GM21390 (cell line): ENCODE measurements around the gene KLK1.

Source experiments
- ATAC-seq: cut with Tn5 transposase; IDR thresholded peaks from one replicate; pipeline ENCODE4 v1.9.1; 2021; ENCODE audit not compliant: unreplicated experiment

The KLK1 gene

DNA sequence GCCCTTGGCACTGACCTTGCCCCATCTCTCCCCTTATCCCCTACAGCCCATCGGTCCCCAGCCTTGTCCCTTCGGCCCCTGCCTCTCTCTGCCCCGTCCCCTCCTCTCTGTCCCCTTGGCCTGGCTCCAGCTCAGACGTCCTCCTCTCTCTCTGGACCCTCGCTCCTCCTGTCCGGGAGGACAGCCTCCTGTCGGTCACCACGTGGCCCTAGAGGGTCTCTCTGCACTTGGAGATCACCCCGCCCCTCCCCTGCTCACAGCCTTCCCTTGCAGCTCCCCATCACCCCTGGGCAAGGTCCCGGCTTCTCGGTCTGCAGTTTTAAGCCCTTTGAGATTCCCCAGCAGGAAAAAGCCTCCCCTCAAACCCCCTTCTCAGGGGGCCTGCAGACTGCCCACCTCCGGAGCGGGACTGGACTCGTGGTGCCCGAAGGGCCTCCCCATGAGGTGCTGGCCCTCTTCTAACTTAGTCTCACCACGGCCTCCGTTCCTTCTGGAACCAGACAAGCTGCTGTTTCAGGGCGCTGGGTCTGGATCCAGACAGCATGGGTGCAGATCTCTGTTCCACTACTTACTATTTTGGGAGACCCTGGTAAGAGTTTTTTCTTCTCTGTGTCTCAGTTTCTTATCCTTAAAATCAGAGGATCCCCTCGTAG is 13.1 kb upstream of the KLK1 start:
- no peak for ATAC-seq

DNA sequence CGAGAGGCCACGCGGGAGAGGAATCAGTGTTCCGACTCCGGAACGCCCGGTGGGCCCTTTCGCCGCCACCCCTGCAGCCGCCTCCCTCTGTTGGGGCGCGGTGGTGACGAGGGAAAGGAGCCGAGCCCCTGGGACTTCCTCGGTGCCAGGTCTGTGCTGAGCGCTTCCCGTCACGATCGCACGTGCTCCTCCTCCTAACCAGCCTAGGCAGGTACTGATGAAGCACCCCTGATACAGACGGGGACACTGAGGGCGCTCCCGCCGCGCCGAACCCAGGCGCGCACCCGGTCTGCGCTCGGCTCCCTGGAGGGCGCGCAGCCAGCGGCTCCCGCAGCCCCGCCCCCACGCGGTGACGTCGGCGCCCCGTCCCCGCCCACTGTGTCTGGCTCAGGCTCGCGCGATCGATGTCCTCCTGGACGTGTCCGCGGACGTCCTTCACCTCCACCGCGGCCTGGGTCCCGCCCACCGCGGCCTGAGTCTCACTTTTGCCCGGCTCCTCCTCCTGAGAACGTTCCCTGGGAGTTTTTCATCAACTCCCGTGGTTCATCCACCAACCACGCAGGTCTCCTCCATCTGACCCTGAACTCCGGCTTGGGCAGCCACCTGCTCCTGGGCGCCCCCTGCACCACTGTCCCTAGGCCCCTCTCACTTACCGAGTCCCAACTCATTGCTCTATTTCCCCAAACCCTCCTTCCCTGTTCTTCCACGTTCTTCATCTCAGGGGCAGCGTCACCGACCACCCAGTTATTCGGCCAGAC is 12.4 kb upstream of the KLK1 start:
- peak; percentile 84 for ATAC-seq

DNA sequence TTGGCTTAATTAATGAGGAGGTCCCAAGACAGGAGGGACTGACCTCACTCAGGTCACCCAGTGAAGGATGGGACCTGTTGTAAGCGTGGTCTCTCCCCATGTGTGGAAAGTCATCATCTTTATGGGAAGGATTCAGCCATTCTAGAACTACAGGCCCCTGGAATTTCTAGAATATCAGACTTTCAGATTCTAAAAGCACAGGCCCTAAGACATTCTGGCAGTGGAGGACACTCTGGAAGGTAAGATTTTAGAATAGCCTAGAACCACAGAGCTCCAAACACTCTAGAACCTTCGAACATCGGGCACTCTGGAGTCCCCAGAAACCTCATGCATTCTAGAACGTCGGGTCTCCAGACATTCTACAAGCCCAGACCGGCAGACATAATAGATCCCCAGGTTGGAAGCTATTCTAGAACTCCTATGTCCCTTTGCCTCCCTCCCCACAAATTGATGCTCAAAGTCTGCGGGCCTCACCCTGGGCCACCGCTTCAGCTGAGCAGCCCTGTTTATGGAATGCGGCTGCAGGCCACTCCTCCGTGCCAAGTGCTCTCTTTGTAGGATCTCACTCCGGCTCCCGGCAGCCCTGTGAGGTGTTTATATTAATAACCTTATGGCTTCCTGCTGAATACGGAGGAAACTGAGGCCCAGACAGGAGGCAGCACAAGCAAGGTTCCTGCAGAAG is 11.7 kb upstream of the KLK1 start:
- ATAC-seq: no peak

DNA sequence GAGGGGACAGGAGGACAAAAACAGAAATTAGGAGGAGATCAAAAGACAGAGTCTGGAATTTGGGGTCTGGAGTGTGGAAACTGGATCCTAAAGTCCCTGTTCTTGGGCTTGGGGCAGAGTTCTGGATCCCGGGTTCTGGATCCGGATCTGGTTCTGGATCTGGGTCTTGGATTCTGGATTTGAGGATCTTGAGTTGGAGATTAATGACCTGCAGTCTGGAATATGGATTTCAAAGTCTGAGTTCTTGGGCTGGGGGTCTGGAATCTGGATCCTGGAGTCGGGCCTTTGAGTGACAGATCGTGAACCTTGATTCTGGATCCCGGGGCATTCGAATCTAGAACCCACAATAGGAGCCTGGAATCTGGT is 10.2 kb upstream of the KLK1 start:
- ATAC-seq: no peak

DNA sequence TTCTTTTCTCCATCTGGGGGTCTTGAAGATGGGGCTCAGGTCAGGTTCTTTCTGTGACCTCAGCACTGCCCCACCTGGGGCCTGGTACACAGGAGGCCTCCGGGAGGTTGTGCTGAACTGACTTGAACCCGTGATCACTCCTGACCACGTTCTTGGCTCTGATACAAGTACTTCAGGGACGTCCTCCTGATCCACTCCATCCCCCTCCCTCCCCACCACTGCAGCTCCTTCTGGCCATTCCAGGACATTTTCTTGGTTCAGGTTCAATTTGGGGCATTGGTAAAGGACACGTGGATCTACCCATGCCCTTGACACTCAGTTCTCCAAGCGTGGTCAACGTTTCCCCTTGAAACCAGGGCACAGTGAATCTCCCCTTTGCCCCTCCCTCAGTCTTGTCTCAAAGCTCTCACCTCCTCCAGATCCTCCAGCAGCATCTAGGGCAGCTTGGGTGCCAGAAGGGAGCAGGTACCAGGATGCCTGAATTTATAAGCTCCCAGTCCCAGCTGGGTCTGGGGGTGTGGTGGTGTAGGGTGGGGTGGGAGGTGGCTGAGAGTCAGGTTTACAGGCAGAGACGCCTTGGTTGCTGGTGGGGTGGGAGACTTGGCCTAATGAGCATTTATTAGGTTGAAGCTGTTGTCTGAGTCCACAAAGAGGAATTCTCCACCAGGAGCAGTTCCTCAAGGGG is 9.7 kb upstream of the KLK1 start, which contains the start of gene KLK15:
Gene KLK15, minus strand, starts transcription at position 458 of the 685 bp plus-strand sequence. CDS start 2,082 bp downstream, outside the sequence.
- ATAC-seq: no peak

DNA sequence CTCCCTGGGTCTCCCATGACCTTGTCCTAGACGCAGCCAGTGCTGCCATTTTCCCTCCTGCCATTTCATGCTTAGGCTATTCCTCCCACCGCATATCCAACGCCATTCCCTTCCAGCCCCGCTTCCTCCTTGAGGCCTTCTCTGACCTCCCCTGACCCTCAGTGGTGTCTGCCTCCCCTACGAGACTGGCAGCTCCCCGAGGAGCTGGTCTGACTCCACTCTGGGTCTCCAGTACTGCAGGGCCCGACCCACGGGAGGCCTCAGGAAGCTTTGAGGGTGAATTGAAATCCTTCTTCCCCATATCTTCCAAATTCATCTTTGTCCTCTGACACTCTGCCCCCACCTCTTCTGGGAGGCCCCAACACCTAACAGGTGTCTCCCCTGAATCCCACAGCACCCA is 9.1 kb upstream of the KLK1 start:
- ATAC-seq: no peak

DNA sequence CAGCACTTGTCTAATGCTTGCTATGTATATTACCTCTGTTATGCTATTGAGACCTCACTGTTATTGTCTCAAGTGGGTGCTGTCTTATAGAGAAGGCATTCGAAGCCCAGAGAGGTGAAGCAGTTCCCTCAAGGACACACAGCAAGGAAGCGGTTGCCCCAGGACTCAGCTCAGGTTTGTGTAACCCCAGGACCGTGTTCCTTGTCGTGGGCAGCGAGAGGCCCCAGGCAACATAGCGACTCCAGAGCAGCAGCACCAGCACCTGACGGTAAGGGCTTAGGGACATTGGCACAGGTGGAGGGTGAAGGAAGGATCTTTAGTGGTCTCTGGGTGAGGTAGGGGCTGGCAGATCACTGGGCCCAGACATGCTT is 7.4 kb upstream of the KLK1 start:
- ATAC-seq: no peak

DNA sequence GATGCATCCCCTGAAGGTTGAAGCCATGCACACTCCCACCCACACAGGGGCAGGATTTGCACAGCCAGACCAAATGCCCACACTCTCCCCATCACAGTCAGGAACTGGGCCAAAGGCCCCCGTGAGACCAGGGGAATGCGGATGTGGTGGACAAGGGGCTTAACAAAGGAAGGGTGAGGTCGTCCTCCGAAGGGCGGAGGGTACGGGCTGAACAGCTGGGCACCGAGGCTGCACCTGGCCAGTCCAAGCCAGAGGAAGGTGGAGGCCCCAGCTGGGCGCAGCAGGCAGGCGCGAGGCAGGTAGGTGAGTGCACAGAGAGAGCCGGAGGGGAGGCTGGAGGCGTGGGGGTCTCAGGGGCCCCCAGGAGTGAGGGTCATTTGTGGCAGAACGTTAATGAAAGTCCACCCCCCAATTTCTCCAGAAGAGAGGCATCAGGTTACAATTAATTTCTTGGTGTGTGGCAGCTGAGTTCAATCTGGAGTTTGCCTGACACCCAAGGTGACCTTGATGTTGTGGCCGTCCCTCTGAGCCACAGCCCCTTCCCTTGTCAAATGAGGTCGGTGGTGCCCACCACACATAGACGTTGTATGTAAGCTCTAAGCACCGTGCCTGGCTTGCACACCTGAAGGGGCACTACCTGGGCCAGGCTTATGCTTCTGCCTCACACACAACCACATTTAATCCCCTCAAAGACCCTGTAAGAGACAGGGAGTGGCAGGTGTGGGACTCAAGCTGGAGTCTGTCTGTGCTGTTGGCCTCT is 6.9 kb upstream of the KLK1 start:
- ATAC-seq: no peak

DNA sequence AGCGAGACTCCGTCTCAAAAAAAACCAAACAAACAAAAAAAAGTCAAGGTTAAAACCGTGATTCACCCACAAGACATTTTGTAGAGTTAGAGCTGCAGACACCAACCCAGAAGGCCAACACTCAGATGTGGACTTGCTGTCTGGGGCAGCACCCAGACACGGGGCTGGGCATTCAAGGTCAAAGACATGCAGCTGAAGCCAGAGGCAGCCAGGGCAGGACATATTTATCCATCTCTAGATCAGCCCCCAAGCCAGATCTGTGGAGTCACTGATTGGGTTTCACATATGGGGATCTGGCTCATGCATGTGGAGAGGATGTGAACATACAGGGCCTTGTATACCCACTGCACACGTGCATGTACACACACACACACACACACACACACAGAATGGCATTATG is 6.2 kb upstream of the KLK1 start:
- no peak for ATAC-seq

DNA sequence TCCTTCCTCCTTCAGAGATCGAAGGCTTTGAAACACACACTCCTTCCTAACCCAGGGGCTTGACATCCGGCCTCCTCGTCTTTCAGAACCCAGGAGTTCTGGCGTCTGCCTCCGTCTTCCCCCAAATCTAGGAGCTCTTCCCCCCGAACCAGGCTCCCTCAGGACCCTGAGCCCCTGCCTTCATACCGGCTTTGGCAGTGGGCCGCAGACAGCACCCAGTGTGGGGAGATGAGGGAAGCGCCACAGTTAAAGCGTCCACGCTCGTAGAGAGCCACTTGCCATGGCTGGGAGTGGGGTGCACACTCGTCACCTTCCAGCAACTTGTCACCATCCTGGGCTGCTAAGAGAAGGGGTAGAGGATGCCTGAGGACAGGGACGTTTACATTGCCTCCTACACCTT is 3.9 kb upstream of the KLK1 start:
- no peak for ATAC-seq

DNA sequence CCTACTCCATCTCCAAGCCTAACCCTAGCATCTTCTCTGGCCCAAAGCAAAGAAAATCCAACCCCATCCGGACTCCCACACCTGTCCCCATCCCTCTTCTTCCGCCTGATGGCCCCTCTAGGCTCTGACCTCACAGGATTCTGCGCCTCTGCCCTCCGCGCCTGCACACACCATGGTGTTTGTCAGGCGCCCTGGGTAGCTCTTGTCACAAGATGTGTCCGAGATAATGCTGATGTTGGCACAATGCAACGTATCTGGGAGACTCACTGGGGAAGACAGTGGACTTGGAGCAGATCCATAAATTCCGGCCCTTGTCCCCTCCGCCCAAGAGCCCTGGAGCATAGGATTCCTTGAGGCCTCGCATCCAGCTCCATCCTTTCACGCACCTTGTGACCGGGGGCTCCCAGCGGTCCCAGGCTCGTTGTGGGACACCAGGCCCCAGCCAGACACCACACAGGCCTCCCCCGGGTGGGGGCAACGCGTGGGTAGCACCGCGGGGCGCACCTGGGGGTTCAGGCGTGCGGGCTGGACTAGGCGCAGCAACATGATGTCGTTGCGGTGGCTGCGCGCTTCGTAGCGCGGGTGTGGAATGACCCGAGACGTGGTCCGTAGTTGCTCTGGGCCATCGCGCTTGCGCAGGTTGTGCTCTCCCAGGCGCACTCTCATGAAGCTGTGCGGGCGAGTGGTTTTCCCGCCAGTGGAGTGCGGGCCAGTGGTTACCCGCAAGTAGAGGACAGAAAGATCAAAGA is 3.1 kb upstream of the KLK1 start:
- ATAC-seq: no peak

DNA sequence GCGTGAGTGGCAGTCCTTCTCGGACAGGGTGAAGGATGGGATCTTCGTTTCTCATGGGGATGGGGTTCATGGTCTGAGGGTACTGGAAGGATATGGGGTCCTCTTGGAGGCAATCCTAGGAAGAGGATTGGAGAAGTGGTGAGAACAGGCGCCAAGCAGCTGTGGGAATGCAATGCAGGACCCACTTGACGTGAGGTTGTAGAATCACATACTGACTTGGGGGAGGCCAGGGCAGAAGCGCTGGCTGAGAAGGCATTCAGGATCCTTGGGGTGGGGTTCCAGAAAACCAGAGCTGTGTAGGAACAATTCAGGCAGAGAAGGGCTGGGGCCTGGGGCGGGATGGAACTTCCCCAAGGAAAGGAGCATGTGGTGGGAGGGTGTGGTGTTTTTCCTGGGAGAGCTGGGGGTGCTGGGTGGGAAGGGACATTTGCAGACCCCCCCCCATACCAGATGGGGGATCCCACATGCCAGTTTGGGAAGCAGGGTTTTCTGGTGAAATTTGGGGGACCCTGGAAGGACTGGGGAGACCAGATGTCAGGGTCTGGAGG is 852 bp downstream of the KLK1 start:
- no peak for ATAC-seq

DNA sequence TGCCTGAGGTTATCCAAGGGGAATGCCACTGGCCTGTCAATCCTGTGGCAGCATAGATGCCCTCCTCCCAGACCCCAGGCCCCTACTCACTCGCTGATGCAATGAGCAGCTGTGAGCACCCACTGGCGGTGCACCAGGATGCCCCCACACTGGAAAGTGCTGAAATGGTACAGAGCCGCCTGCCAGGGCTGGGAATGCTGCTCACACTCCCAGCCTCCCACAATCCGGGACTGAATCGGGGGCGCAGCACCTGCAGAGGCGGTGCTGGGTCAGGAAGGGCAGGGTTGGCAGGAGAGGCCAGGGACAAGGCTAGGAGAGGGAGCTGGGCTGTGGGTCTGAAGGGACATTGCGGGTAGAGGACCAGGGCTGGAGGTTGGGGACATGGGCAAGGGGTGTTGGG is 2.0 kb downstream of the KLK1 start:
- ATAC-seq: no peak

DNA sequence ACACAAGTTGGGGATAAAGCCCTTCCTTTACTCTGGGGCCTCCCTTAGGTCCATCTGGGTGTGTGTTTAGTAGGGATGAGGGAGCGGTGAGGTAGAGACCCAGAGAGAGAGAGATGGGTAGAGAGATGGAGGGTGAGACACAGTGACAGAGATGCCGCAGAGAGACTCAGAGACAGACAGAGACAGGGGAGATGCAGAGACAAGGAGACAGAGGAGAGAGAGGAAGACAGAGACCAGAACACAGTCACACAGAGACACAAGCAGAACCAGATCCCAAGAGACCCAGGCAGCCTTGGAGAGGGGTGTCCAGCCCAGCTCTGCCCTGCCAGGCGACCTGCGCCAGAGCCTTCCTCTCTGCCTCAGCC is 2.4 kb downstream of the KLK1 start:
- no peak for ATAC-seq

DNA sequence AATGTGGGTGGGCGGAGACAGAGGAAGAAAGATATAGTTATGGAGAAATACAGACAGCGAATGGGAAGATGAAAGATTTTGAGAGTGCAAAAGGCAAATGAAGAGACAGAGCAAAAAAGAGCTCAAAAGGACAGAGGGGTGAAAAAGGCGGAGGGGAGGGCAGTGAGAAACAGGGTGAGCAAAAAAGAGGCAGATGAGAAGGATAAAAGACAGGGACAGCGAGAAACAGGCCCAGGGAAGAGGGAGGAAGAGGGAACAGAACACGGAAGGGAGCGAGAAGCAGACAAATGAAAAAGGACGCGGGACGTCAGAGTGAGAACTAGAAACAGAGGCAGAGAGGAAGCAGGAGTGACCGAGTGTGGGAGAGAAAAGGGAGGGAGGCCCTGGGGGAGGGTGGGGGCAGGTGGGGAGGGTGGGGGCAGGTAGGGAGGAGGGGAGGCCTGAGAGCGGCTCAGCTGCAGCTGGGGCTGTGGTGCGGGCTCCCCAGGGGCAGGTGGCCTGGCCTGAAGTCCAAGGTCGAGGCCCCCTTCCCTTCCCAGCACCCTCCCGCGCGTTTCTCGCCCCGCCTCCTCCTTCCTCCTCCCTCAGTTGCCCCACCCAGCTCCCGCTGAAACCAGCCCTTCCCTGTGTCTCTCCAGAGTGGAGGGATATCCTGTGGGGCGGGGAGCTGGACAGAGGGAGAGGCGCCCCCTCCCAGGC is 2.9 kb downstream of the KLK1 start:
- no peak for ATAC-seq

DNA sequence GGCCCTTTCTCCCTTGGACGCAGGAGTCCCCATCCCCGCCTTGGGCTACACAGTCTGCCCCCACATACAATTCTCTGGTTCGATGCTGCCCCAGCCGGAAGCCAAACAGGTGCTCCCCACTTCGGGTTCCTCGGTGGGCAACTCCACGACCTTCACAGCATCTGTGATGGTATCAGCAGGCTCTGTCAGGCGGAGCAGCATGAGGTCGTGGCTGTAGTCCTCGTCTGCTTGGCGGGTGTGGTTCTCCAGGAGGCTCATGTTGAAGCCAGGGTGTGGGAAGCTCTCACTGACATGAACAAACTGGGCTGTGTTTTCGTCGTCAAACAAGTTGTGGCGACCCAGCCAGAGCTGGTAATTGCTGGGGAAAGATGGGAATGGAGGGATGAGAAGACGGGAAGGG is 3.5 kb downstream of the KLK1 start:
- ATAC-seq: no peak

DNA sequence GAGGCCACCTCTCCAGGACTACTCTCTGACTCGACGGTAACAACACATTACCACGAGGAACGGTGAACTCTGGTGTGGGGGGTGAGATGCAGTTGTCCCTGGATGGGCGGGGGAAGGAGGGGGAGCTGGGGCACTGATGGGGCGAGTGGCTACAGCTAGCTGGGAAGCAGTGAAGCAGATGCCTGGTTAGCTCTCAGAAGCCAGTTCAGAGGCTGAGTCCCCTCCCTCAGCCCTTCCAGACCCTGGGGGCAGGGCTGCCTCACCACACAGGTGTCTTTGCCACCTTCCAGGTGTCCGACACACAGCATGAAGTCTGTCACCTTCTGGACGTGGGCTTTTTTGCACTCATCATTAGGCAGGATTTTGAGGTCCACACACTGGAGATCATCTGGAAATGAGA is 4.0 kb downstream of the KLK1 start:
- no peak for ATAC-seq

DNA sequence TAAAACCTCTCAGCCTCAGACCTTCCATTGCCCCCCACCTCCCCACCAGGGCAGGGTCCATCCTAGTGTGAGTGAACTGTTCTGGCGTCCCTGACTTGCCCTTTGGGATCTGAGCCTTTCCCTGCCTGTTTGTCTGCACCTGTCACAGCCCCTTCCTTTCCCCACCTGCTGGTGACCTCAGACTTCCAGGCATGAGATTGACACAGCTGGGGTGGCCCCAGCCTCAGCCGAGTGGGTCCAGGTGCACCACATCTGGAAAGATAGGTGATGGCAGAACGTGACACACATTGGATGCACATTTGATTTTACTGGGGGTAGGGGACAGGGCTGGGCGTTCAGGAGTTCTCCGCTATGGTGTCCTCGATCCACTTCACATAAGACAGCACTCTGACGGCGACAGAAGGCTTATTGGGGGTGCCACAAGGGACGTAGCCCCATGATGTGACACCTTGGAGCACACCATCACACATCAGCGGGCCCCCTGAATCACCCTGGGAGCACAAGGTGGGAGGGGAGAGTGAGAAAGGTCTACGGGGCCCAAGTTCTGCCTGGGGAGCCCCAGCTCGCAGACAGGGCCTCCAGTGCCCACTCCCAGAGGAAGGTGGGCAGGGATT is 4.6 kb downstream of the KLK1 start:
- no peak for ATAC-seq
